Hypothalamus (tissue), 51 donors: ENCODE data around the gene PRPF18.
"Not testable (repeated sequence)": the region's sequence is repeated elsewhere in the genome, so short reads cannot be mapped to it uniquely, and the experiment has no call there.

ENCODE experiments used
- DNase-seq, 51 donors: peaks; one replicate each; lab custom pipeline; 2025; lab: John Stamatoyannopoulos, UW

Gene PRPF18, protein sequence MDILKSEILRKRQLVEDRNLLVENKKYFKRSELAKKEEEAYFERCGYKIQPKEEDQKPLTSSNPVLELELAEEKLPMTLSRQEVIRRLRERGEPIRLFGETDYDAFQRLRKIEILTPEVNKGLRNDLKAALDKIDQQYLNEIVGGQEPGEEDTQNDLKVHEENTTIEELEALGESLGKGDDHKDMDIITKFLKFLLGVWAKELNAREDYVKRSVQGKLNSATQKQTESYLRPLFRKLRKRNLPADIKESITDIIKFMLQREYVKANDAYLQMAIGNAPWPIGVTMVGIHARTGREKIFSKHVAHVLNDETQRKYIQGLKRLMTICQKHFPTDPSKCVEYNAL

DNA sequence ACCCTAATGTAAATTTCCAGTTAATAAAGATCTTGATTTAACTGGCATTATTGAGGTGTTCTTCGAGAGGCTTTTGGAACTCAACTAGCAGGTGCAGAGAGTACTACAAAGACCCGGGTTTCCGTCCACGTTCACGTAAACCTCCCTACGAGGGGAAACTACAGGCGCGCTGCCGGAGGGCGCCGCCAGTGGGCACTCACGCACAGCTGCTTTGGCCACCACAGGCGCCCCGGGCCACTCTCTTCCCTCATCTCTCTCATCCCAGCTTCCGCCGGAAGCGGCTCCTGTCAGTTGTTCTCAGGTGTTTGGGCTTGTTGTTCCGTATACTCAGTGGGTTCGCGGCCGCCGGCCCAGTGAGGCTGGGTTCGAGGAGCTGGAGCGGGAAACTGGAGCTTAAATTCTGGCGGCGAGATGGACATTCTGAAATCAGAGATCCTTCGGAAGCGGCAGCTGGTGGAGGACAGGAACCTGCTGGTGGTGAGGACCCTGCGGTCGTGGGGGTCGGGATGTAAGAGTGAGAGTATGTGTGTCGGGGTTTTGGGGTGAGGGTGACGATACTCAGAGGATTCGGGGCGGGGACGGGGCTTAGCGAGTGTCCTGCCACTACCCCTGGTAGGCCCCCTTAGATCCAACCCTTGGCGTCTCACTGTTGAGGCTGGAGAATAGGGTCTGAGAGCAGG is at the start of gene PRPF18:
TSS of gene PRPF18 (plus strand) at position 290 of the 680 bp plus-strand sequence. CDS start at position 412, 122 bp downstream.
- DNase-seq: peak; percentile 50 to 95 (median 87)

DNA sequence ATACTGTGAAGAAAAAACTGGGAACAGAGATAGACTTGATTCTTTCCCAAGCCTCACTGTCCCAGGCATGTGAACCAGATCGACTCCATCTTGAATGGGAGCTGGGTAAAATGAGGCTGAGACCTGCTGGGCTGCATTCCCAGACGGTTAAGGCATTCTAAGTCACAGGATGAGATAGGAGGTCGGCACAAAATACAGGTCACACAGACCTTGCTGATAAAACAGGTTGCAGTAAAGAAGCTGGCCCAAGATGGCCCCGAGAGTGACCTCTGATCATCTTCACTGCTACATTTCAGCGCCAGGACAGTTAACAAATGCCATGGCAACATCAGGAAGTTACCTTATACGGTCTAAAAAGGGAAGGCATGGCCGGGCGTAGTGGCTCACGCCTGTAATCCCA is 48.8 kb upstream of the PRPF18 start:
- not testable (repeated sequence) for DNase-seq

DNA sequence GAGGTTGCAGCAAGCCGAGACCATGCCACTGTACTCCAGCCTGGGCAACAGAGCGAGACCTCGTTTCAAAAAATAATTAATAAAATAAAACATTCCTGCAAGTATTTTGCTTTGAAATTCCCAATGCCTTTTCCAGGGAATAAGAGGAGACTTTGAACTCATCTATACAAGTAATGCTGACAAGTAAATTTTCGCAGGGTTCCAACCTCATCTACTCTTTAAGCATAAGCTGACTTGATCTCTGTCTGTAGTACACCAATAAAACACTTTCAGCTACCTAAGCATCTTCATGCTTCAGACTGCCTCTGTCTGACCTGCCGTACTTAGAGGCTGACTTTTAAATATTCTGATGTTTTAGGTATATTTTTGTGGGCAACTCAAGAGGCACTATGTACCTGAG is 44.2 kb upstream of the PRPF18 start:
- no peak for DNase-seq

DNA sequence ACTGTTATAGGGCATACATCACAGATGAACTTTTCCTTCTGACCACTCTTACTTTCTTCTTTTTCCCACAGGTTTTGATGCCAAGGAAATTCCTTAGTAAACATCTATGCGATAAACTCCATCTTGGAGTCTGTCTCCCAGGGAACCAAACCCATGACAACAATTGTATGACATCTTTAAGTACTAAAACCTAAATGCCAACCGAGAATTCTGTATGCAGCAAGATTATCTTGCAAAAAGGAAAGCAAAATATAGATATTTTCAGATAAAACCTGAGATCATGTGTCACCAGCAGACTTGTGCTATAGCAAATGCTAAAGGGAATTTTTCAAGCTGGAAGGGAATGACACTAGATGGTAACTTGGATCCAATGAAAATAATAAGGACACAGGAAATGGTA is 36.0 kb upstream of the PRPF18 start:
- DNase-seq: no peak

DNA sequence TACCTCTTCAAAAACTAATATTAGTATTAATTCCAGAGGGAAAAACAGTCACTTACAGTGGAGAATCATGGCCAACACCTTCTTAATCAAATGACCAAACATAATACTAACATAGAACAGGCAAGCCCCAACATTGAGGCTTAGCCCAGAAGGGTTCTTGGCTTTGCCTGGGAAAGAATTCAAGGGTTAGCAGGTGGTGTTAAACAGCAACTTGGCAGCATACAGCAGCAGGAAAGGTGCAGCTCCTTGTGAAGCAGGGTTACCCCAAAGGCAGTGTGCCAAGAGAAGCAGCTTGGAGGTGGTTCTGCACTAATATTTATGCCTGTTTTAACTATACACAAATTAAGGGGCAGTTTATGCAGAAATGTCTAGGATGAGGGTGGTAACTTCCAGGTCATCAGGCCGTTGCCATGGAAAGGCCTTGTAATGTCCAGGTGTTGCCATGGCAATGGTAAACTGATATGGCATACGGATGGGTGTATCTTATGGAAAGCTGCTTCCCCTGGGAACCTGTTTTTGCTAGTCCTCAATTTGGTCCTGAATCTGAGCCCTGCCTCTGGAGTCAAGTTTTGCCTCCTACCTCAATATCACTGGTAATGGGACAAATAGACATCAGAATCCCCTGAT is 30.8 kb upstream of the PRPF18 start:
- no peak for DNase-seq

DNA sequence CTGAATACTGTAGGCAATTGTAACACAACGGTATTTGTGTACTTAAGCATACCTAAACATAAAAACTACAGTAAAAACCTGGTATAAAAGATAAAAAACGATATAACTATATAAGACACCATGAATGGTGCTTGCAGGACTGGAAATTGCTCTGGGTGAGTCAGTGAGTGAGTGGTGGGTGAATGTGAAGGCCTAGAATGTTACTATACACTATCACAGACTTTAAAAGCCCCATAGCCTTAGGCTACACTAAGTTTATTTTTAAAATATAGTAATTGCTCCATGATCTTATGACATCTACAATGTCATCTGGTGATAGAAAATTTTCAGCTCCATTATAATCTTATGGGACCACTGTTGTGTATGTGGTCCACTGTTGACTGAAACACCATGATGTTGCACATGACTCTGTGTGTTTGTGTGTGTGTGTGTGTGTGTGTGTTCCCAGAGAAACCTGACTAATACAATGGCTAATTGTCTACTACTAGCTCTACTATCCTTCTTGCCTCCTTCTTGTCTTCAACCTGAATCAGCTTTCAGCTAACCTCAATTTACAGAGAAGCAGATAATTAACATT is 27.6 kb upstream of the PRPF18 start:
- DNase-seq: no peak

DNA sequence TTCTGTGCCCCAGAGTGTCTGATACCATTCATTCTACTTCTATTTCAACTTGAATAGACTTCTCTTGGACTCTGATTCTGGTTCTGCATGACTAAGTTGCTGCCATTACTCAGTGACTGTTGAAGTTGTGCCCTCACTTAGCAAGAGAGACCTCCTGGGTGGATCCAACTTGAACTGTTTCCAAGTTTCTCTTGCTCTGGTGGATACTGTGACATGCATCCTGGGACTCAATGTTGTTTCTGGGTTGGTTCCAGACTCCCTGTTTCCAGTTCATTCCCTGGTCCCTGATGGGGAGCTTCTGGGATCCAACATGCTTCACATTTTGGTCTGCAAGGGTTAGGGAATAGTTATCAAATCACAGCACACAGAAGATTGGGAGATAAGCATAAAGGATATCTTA is 26.2 kb upstream of the PRPF18 start:
- no peak for DNase-seq

DNA sequence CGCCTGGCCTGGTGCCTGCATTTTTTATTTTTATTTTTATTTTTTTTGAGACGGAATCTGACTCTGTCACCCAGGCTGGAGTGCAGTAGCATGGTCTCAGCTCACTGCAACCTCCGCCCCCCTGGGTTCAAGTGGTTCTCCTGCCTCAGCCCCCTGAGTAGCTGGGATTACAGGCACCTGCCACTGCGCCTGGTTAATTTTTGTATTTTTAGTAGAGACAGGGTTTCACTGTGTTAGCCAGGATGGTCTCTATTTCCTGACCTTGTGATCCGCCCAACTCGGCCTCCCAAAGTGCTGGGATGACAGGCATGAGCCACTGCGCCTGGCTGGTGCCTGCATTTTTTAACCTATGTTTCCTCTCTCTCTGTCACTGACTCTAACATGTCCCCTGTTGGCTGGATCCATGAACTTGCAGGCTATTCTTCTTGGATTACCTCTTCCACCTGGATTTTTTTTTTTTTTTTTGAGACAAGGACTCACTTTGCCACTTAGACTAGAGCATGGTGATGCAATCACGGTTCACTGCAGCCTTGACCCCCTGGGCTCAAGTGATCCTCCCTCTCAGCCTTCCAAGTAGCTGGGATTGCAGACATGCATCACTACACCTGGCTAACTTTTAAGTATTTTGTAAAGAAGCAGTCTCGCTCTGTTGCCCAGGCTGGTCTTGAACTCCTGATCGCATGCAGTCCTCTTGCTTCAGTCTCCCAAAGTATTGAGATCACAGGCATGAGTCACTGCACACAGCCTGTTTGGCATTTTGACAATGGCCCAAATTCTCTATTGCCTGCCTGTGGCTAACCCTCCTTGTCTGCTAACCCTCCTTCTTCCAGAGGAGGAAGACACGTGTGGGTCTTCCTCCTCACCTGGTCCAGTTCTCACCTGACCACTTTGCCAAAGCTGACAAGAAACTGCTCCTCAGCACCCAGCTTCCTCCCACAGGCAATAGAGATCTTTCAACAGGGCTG is 23.0 kb upstream of the PRPF18 start:
- DNase-seq: no peak

DNA sequence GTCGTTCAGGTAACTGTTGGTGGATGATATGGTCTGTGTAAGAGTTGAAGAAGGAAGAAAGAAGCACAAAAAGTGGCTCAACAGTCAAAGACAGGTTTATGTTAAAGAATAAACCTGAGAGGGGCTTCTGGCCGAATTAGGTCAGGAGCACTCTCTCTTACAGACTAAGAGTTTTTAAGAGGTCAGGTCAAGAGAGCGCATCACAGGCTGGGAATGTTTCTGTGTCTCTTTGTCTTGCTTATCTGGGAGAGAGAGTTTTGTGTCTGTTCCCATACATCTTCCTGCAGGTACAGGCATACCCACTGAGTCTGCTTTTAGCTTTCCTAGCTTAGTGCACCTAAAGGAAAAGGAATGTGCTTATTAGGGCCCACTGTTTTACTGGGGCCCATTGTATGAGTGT is 22.2 kb upstream of the PRPF18 start:
- DNase-seq: no peak

DNA sequence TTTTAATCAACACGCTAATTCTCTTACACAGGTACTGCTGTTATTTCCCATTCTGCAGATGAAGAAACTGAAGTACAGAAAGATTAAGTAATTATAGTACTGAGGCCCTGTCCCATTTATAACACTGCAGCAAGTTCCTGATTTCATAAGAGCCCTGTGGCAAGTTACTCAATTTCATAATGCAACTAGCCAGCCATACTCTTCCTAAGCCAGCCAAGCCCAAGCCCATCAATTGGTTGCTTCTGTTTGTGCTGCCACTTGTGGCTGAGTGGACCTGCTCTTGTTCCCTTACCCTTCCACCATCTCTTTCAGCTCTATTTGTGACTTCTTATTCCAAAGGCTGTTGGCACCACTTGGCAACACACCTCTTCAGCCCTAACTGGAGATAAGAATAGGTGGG is 19.7 kb upstream of the PRPF18 start:
- no peak for DNase-seq

DNA sequence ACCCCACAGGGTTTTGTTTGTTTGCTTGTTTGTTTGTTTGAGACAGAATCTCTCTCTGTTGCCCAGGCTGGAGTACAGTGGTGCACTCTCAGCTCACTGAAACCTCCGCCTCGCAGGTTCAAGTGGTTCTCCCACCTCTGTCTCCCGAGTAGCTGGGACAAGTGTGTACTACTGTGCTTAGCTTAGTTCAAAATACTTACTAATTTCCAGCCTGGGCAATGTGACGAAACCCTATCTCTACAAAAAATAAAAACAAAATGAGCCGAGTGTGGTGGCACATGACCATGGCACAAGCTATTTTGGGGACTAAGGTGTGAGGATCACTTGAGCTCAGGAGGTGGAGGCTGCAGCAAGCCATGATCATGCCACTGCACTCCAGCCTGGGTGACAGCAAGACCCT is 15.2 kb upstream of the PRPF18 start:
- no peak for DNase-seq

DNA sequence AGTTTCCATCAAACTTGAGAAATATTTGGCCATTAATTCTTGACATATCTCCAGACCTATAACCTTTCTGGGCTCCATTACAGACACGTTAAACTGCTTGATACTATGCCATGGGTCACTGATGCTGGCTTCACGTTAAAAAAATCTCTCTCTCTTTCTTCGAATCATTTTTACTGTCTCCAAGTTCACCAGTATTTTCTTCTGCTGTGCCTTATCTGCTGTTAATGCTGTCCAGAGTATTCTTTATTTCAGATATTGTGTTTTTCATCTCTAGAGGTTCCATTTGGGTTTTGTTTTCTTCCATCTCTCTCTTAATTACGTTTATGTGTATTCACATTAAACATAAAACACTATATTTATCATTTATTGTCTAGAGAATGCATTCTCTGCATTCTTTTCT is 12.8 kb upstream of the PRPF18 start:
- no peak for DNase-seq

DNA sequence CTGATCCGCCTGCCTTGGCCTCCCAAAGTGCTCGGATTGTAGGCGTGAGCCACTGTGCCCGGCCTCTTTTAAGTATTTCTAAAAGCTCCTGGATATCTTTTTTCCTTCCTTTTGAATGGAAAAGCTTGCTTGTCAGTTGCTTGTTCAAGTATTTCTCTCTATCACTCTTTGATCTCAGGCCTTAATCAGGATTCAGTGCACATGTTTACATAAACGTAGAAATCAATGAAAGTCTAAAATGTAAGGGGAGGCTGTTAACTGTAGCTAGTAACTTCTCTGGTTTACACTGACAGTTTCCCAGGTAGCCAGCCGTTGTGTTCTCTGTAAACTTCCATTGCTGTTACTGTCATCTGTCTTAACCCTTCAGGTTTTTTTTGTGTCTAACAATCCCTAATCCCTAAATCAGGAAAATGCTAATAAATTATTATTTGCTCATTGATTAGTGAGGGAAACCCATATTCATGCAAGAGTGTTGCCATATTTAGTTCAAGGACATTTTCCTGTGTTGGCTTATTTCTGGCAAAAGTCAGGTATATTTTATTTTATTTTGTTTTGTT is 1.5 kb upstream of the PRPF18 start:
- DNase-seq: no peak

DNA sequence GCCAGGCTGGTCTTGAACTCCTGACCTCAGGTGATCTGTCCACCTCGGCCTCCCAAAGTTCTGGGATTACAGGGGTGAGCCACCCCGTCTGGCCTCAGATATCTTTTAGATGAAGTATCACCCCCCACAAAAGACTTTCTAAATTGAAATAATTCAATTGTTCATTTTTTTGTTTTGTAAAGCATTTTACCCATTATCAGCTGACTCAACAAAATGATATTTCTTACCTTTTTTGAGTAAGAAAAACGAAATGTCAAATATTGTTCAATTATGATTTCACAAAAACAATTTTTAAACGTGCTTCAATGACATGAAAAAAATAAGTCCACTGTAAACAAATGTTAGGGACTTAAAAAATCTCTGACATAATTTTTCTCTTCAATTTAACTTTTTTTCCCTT is 822 bp upstream of the PRPF18 start:
- DNase-seq: no peak

DNA sequence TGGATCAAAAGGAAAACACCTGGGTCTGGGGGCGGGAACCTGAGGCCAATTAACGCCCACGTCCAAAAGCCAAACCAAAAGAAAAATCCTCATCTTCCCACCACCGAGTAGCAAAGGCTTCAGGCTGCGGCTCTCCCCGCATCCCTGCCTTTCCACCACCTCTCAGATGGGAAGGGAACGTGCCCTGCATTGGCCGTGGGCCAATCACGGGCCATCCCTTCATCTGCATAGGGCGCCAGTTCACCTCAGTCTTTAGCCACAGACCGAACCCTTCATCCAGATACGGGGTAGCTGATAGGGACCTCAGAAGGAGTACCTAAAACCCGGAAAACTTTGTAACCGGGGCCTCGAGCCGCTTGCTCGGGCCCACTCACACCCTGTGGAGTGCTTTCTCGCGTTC is 626 bp downstream of the PRPF18 start:
- DNase-seq: peak in 6 of 51 donors; percentile 1 to 37 (median 4)

DNA sequence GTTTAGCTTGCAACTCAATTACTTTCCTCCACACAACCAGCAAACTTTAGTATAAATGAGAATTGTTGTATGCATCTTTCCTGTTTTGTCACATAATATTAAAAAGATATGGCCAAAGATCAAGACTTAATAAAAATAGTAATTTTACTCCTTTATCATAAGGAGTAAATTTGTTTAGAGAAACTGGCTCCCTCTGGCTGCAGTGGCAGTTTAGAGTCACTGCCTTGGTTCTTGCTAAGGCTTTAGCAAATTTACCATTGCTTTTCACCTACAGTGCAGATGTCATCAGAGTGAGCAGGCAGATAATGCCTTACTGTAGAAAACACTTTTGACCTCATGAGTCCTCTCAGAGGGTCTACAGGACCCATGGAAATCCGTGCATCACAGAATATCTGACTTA is 2.6 kb downstream of the PRPF18 start:
- DNase-seq: no peak

DNA sequence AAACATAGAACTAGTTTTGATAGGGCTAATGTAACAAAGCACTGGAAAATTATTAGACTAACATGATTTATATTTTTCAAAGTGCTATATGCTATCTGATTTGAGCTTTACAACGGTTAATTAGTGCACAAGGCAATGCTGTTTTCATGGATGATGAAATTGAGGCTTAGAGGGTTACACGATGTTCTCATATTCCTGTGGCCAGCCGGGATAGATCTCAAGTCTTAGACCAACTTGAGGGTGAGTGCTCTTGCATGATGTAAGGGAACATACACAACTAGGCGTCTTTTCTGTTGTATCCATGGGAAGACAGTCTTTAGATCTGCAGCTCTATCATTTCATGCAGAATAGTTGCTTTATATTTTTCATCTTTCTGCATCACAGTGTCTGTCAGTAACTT is 4.1 kb downstream of the PRPF18 start:
- DNase-seq: no peak

DNA sequence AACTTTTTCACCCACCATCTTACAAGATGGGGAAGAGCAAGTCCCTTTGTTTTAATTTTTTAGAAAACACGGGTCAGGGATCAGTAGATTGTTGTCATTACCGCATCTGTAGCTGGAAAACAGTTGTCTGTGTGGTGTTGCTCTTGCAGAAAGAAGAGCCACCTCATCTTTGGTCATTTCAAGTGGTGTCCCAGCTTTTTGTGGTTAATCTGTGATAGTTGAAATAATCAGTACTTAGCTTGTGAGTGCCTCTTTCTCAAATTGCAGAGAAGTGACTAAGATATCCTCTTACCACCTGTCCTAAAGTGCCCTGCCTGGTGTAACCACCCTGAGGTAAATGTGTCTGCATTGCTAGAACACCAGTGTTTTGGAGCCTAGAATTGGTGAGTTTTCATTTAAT is 5.5 kb downstream of the PRPF18 start:
- DNase-seq: no peak

DNA sequence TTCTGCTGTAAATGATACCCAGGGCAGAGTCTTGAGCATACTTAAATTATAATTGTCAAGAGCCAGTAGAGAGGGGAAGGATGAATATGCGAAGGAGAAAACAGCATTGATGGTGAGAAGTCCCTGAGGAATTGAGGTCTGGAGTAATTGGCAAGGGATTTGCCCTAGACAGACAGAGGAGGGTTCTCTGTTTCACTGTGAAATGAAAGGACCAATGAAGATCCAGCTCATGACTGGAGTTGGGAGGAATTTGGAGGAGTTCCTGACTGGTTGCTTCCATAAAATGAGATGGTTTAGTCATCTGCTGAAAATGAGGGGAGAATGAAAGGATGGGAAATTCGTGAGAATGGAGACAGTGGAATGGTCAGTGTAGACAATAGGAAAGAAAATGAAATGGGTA is 6.8 kb downstream of the PRPF18 start:
- DNase-seq: no peak

DNA sequence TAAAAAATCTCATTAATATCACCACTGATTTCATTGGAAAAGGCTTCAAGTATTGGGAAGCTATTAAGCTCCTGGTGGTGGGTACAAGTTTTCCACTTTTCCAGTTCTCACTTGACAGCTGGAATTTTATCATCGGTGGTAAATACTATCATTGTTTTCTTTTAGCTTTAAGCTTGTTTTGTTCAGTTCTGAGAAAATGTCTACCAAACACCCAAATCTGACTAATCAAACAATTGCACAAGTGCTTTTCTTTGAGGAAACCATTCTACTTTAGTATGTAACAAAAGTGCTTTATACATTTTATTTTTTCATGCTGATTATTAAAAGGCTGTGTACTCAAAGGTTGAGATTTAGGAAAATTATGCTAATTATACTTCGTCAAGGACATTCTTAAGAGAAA is 7.9 kb downstream of the PRPF18 start:
- no peak for DNase-seq
